NT2/D1 (cell line): ENCODE data around the gene YKT6.

Source experiments
- DNase-seq: peaks from one replicate; pipeline ENCODE4 v3.0.0-alpha.2; 2011; ENCODE audit warnings: low read depth, low spot score
- H3K27me3 ChIP-seq: 2 replicates; pipeline ENCODE4 v1.6.0; 2011; ENCODE audit warnings: mild to moderate bottlenecking; ENCODE audit not compliant: insufficient read length, insufficient read depth
- H3K36me3 ChIP-seq: 2 replicates; pipeline ENCODE4 v1.6.1; 2011; ENCODE audit warnings: mild to moderate bottlenecking, low read length, mixed read lengths; ENCODE audit not compliant: insufficient read depth, insufficient read length
- H3K4me1 ChIP-seq: 2 replicates; pipeline ENCODE4 v1.5.1; 2011; ENCODE audit not compliant: insufficient read depth, insufficient read length
- H3K4me3 ChIP-seq: 2 replicates; pipeline ENCODE4 v1.5.1; 2011; ENCODE audit warnings: low read depth; ENCODE audit not compliant: insufficient read length
- H3K9ac ChIP-seq: 2 replicates; pipeline ENCODE4 v1.6.0; 2011; ENCODE audit warnings: low read depth; ENCODE audit not compliant: insufficient read length
- H3K9me3 ChIP-seq: 2 replicates; pipeline ENCODE4 v1.5.1; 2011; ENCODE audit warnings: mild to moderate bottlenecking, low read length; ENCODE audit not compliant: insufficient read depth
- SUZ12 ChIP-seq: IDR thresholded peaks from 2 replicates; pipeline ENCODE4 v1.6.1; 2011; ENCODE audit not compliant: insufficient read length, insufficient read depth; ENCODE audit errors: extremely low read depth
- YY1 ChIP-seq: IDR thresholded peaks from 2 replicates; pipeline ENCODE4 v1.6.1; 2011; ENCODE audit not compliant: insufficient read length, insufficient read depth
- ZNF274 ChIP-seq: IDR thresholded peaks from 2 replicates; pipeline ENCODE4 v1.6.1; 2011; ENCODE audit warnings: mild to moderate bottlenecking, low read depth, low read length

The YKT6 gene

GRCh38 chr7:44200699-44201461 is at the start of gene YKT6:
YKT6 (plus strand) TSS chr7:44200978; CDS start chr7:44201136, 158 bp downstream.
- H3K9me3 ChIP-seq, result no peaks in the 10 kb centered on the region
- H3K9ac ChIP-seq, result peak within 1 kb of the TSS; percentile 99
- H3K4me1 ChIP-seq, result no peaks in the 10 kb centered on the region
- TF ChIP-seq SUZ12, result no peak
- no peak for TF ChIP-seq YY1
- TF ChIP-seq ZNF274, result no peak
- H3K27me3 ChIP-seq, result no peaks in the 10 kb centered on the region
- H3K4me3 ChIP-seq, result peak within 1 kb of the TSS; percentile 98
- peak; percentile 96 for DNase-seq
- peaks cover 27% of the 10 kb centered on the region for H3K36me3 ChIP-seq

- Histone ChIP-seq H3K36me3 (no peaks in the 10 kb centered on the region), H3K4me3 (no peak overlapping the region), H3K27me3 (peaks cover 3% of the 10 kb centered on the region), H3K9me3 (no peaks in the 10 kb centered on the region), H3K9ac (no peak overlapping the region), H3K4me1 (peaks cover 5% of the 10 kb centered on the region)
- no peak for DNase-seq
- TF ChIP-seq YY1 (no peak), ZNF274 (no peak), SUZ12 (no peak)
Measured at GRCh38 chr7:44151956-44152355, 48.8 kb upstream of the YKT6 start.

GRCh38 chr7:44152971-44153947 is 47.5 kb upstream of the YKT6 start:
- no peak overlapping the region for H3K4me3 ChIP-seq
- no peak for TF ChIP-seq YY1
- no peak for TF ChIP-seq SUZ12
- TF ChIP-seq ZNF274, result no peak
- no peaks in the 10 kb centered on the region for H3K36me3 ChIP-seq
- H3K27me3 ChIP-seq, result peaks cover 3% of the 10 kb centered on the region
- H3K9me3 ChIP-seq, result no peaks in the 10 kb centered on the region
- H3K9ac ChIP-seq, result no peak overlapping the region
- peaks cover 10% of the 10 kb centered on the region for H3K4me1 ChIP-seq
- DNase-seq, result no peak

- Histone ChIP-seq H3K4me3 (no peak overlapping the region), H3K9ac (no peak overlapping the region), H3K4me1 (peaks cover 12% of the 10 kb centered on the region), H3K9me3 (no peaks in the 10 kb centered on the region), H3K27me3 (peaks cover 3% of the 10 kb centered on the region), H3K36me3 (no peaks in the 10 kb centered on the region)
- no peak for DNase-seq
- TF ChIP-seq ZNF274 (no peak), YY1 (no peak), SUZ12 (no peak)
Measured at GRCh38 chr7:44153948-44154335, 46.8 kb upstream of the YKT6 start.

- DNase-seq, result no peak
- no peak overlapping the region for H3K9ac ChIP-seq
Measured at GRCh38 chr7:44154703-44155102, 46.1 kb upstream of the YKT6 start.

GRCh38 chr7:44155191-44156185 is 45.3 kb upstream of the YKT6 start:
- H3K9ac ChIP-seq, result no peak overlapping the region
- no peak overlapping the region for H3K4me3 ChIP-seq

More at GRCh38 chr7:44154703-44155102, 46.1 kb upstream of the YKT6 start:
- H3K4me3 ChIP-seq, result no peak overlapping the region
- H3K36me3 ChIP-seq, result no peaks in the 10 kb centered on the region
- peaks cover 12% of the 10 kb centered on the region for H3K4me1 ChIP-seq
- no peaks in the 10 kb centered on the region for H3K9me3 ChIP-seq
- H3K27me3 ChIP-seq, result peaks cover 3% of the 10 kb centered on the region
- no peak for TF ChIP-seq SUZ12
- TF ChIP-seq YY1, result no peak
- TF ChIP-seq ZNF274, result no peak

More at GRCh38 chr7:44155191-44156185, 45.3 kb upstream of the YKT6 start:
- TF ChIP-seq ZNF274, result no peak
- TF ChIP-seq SUZ12, result no peak
- no peak for TF ChIP-seq YY1
- Histone ChIP-seq H3K4me1 (peaks cover 12% of the 10 kb centered on the region), H3K36me3 (no peaks in the 10 kb centered on the region), H3K27me3 (peaks cover 3% of the 10 kb centered on the region), H3K9me3 (no peaks in the 10 kb centered on the region)
- no peak for DNase-seq
